ENCODE results near the gene FPR2.

FPR2 gene

GRCh38 chr19:51754109-51754508 is 6.9 kb upstream of the FPR2 start:
- TF ChIP-seq, protein P1, sequence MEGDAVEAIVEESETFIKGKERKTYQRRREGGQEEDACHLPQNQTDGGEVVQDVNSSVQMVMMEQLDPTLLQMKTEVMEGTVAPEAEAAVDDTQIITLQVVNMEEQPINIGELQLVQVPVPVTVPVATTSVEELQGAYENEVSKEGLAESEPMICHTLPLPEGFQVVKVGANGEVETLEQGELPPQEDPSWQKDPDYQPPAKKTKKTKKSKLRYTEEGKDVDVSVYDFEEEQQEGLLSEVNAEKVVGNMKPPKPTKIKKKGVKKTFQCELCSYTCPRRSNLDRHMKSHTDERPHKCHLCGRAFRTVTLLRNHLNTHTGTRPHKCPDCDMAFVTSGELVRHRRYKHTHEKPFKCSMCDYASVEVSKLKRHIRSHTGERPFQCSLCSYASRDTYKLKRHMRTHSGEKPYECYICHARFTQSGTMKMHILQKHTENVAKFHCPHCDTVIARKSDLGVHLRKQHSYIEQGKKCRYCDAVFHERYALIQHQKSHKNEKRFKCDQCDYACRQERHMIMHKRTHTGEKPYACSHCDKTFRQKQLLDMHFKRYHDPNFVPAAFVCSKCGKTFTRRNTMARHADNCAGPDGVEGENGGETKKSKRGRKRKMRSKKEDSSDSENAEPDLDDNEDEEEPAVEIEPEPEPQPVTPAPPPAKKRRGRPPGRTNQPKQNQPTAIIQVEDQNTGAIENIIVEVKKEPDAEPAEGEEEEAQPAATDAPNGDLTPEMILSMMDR (IDR thresholded peaks at IDR 0.05; ENCODE audit: low read depth, low read length): no peak
- TF ChIP-seq EZH2phosphoT487 (IDR thresholded peaks at IDR 0.05; ENCODE audit: low read depth): no peak
- Histone ChIP-seq H3K79me2 (ENCODE audit: low read length) (no peaks in the 10 kb centered on the region), H3K36me3 (replicated peaks; ENCODE audit: low read depth, low read length) (no peaks in the 10 kb centered on the region)

GRCh38 chr19:51754770-51755169 is 6.2 kb upstream of the FPR2 start:
- no peak overlapping the region for H3K4me2 ChIP-seq (ENCODE audit: low read length)
- no peak overlapping the region for H2AFZ ChIP-seq (ENCODE audit: low read depth, low read length)
- peaks cover 7% of the 10 kb centered on the region for H3K4me1 ChIP-seq (ENCODE audit: low read length)
- H4K20me1 ChIP-seq (ENCODE audit: insufficient read depth, low read length): no peaks in the 10 kb centered on the region
- H3K79me2 ChIP-seq (ENCODE audit: low read length): no peaks in the 10 kb centered on the region
- H3K4me3 ChIP-seq (ENCODE audit: low read length): no peak overlapping the region
- H3K36me3 ChIP-seq (replicated peaks; ENCODE audit: low read depth, low read length): no peaks in the 10 kb centered on the region
- peaks cover 3% of the 10 kb centered on the region; the same call in 1 of the 2 replicates for H3K27me3 ChIP-seq (ENCODE audit: low read depth, low read length)
- no peak overlapping the region for H3K27ac ChIP-seq (ENCODE audit: low read length)
- H3K9me3 ChIP-seq (ENCODE audit: insufficient read depth, low read length): no peaks in the 10 kb centered on the region
- H3K9ac ChIP-seq (ENCODE audit: low read length): no peak overlapping the region
- TF ChIP-seq EZH2phosphoT487 (IDR thresholded peaks at IDR 0.05; ENCODE audit: low read depth): no peak
- TF ChIP-seq, protein P1 (IDR thresholded peaks at IDR 0.05; ENCODE audit: low read depth, low read length): no peak

More at GRCh38 chr19:51754109-51754508, 6.9 kb upstream of the FPR2 start:
- Histone ChIP-seq H3K9me3 (ENCODE audit: insufficient read depth, low read length) (no peaks in the 10 kb centered on the region), H3K27ac (ENCODE audit: low read length) (no peak overlapping the region), H4K20me1 (ENCODE audit: insufficient read depth, low read length) (no peaks in the 10 kb centered on the region), H3K4me3 (ENCODE audit: low read length) (no peak overlapping the region), H2AFZ (ENCODE audit: low read depth, low read length) (no peak overlapping the region), H3K4me2 (ENCODE audit: low read length) (no peak overlapping the region), H3K9ac (ENCODE audit: low read length) (no peak overlapping the region), H3K4me1 (ENCODE audit: low read length) (peaks cover 7% of the 10 kb centered on the region), H3K27me3 (ENCODE audit: low read depth, low read length) (peaks cover 3% of the 10 kb centered on the region; the same call in 1 of the 2 replicates)

DNA sequence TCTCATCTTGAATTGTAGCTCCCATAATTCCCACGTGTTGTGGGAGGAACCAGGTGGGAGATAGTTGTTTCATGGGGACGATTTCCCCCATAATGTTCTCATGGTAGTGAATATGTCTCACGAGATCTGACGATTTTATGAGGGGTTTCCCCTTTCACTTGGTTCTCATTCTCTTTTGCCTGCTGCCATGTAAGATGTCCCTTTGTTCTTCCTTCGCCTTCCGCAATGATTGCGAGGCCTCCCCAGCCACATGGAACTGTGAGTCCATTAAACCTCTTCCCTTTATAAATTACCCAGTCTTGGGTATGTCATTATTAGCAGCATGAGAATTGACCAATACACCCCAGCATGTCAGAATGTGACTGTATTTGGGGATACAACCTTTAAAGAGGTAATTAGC is 5.4 kb upstream of the FPR2 start:
- no peak overlapping the region for H3K9ac ChIP-seq (ENCODE audit: low read length)
- H3K4me1 ChIP-seq (ENCODE audit: low read length): peaks cover 7% of the 10 kb centered on the region
- TF ChIP-seq, protein P1 (IDR thresholded peaks at IDR 0.05; ENCODE audit: low read depth, low read length): no peak
- no peak for TF ChIP-seq EZH2phosphoT487 (IDR thresholded peaks at IDR 0.05; ENCODE audit: low read depth)
- no peaks in the 10 kb centered on the region for H3K79me2 ChIP-seq (ENCODE audit: low read length)
- no peaks in the 10 kb centered on the region for H3K36me3 ChIP-seq (replicated peaks; ENCODE audit: low read depth, low read length)
- peaks cover 3% of the 10 kb centered on the region; the same call in 1 of the 2 replicates for H3K27me3 ChIP-seq (ENCODE audit: low read depth, low read length)
- no peaks in the 10 kb centered on the region for H3K9me3 ChIP-seq (ENCODE audit: insufficient read depth, low read length)
- H3K4me3 ChIP-seq (ENCODE audit: low read length): no peak overlapping the region
- no peaks in the 10 kb centered on the region for H4K20me1 ChIP-seq (ENCODE audit: insufficient read depth, low read length)
- no peak overlapping the region for H3K27ac ChIP-seq (ENCODE audit: low read length)
- H2AFZ ChIP-seq (ENCODE audit: low read depth, low read length): no peak overlapping the region
- no peak overlapping the region for H3K4me2 ChIP-seq (ENCODE audit: low read length)

DNA sequence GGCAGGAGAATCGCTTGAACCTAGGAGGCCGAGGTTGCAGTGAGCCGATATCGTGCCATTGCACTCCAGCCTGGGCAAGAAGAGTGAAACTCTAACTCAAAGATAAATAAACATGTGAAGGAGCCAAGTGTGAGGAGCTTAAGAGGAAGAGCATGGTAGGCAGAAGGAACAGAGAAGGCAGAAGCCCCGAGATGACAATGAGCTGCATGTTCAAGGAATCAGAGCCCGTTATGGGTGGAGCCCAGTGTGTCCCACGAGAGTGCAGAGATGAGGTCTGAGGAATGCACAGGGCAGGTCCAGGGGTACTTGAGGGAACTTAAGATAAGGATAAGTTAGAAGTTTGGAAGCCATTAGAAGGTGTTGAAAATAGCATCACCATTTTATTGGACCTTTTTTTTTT is 716 bp downstream of the FPR2 start:
- Histone ChIP-seq H3K36me3 (replicated peaks; ENCODE audit: low read depth, low read length) (no peaks in the 10 kb centered on the region), H3K9ac (ENCODE audit: low read length) (no peak overlapping the region), H3K27me3 (ENCODE audit: low read depth, low read length) (peaks cover 17% of the 10 kb centered on the region), H3K4me2 (ENCODE audit: low read length) (no peak overlapping the region), H4K20me1 (ENCODE audit: insufficient read depth, low read length) (no peaks in the 10 kb centered on the region), H3K4me1 (ENCODE audit: low read length) (peaks cover 13% of the 10 kb centered on the region), H3K27ac (ENCODE audit: low read length) (no peak overlapping the region), H2AFZ (ENCODE audit: low read depth, low read length) (no peak overlapping the region), H3K79me2 (ENCODE audit: low read length) (no peaks in the 10 kb centered on the region), H3K4me3 (ENCODE audit: low read length) (no peak overlapping the region), H3K9me3 (ENCODE audit: insufficient read depth, low read length) (no peaks in the 10 kb centered on the region)
- TF ChIP-seq, protein P1 (IDR thresholded peaks at IDR 0.05; ENCODE audit: low read depth, low read length): no peak
- TF ChIP-seq EZH2phosphoT487 (IDR thresholded peaks at IDR 0.05; ENCODE audit: low read depth): no peak
